Bronchial epithelial cell (primary cell): ENCODE data around the gene ZC3H7B. TPM values are rescaled to one million over a fixed set of nuclear protein-coding genes. Genes with fewer than 3 reads are reported as not detected.

ENCODE experiments used
- DNase-seq: peaks from one replicate; pipeline ENCODE4 v3.0.0-alpha.2; 2010; ENCODE audit warnings: low read depth
- FAIRE-seq: peaks from 2 replicates; lab custom pipeline; 2011; peaks lifted over from hg19 to GRCh38; lab: Jason Lieb, UNC
- H3K27me3 ChIP-seq: 2 replicates; pipeline ENCODE4 v1.5.1; 2011; ENCODE audit warnings: low read length; ENCODE audit not compliant: control insufficient read depth, insufficient read depth
- H3K36me3 ChIP-seq: 2 replicates; pipeline ENCODE4 v1.5.1; 2011; ENCODE audit warnings: low read length; ENCODE audit not compliant: control insufficient read depth, insufficient read depth
- H3K4me3 ChIP-seq: 2 replicates; pipeline ENCODE4 v1.5.1; 2011; ENCODE audit warnings: mild to moderate bottlenecking, low read depth, low read length, control low read depth
- total RNA-seq: library from RNA; depleted of rRNA; stranded (reverse); fragments of >200 nt; gene quantifications from 2 replicates; pipeline ENCODE4 v1.2.1, GENCODE V29; 2014
- TF ChIP-seq, protein P1 (sequence below): IDR thresholded peaks from 2 replicates; pipeline ENCODE4 v1.5.1; 2011; ENCODE audit warnings: mild to moderate bottlenecking, moderate library complexity, low read length, control low read depth, inconsistent platforms; ENCODE audit not compliant: insufficient read depth, severe bottlenecking

Gene ZC3H7B
- total RNA-seq, 1 donor from 2014 or later = 14.5 TPM

DNA sequence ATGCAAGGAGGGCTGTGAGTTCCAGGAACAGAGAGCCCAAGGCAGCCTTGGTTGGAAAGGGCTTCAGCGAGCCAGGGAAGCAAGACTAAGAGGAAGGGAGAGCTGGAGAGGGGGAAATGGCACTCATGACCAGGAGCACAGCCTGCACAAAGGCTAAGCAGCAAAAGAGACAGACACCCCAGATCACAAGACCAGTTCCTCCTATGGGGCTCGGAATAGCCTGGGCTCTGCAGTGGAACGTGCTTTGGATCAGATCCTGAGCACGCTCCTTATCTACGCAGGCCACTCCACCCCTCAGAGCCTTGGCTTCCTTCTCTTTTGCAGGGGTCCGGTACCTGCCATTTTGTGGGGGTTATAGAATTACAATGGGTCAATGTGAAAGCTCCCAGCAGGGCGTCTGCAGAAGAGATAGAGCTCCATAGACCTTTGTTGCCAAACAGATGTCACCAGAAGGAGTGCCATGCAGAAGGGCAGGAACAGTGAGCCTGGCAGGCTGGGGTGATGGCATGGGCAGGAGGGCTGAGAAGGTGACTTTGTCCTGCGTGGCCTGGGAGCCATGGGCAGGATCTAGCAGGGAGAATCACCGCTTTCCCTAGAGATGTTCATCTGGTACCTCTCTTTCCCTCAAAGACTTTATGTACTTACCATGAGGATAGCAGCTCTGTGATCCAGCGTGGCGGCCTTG, 33.8 kb downstream of the ZC3H7B start:
- Histone ChIP-seq H3K27me3 (no peaks in the 10 kb centered on the region), H3K36me3 (peaks cover 28% of the 10 kb centered on the region), H3K4me3 (no peak overlapping the region)
- FAIRE-seq (no peak), DNase-seq (no peak)
- TF ChIP-seq, protein P1, sequence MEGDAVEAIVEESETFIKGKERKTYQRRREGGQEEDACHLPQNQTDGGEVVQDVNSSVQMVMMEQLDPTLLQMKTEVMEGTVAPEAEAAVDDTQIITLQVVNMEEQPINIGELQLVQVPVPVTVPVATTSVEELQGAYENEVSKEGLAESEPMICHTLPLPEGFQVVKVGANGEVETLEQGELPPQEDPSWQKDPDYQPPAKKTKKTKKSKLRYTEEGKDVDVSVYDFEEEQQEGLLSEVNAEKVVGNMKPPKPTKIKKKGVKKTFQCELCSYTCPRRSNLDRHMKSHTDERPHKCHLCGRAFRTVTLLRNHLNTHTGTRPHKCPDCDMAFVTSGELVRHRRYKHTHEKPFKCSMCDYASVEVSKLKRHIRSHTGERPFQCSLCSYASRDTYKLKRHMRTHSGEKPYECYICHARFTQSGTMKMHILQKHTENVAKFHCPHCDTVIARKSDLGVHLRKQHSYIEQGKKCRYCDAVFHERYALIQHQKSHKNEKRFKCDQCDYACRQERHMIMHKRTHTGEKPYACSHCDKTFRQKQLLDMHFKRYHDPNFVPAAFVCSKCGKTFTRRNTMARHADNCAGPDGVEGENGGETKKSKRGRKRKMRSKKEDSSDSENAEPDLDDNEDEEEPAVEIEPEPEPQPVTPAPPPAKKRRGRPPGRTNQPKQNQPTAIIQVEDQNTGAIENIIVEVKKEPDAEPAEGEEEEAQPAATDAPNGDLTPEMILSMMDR = no peak

DNA sequence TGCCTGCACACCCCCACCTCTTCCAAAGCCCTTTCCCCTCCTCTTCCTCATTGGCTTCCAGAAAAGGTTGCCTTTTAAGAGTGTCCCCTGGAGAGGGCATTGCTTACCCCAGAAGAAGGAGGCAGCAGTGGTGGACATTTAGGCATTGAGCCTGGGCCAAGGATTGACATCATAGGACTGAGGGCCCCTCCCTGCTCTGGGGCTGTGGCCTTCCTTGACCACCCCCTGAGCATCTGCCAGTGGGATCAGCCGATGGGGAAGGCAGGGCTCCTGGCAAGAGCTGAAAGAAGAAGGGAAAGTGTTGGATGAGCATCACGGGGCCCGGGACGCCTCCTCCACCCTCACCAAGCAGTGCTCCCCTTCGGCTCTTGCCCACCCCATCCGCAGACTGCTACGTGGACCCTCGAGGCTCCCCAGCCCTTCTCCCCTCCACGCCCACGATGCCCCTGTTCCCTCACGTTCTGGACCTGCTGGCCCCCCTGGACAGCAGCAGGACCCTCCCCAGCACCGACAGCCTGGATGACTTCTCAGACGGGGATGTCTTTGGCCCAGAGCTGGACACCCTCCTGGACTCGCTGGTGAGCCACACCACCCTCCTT, 37.4 kb downstream of the ZC3H7B start:
- Histone ChIP-seq H3K36me3 (peaks cover 27% of the 10 kb centered on the region), H3K4me3 (no peak overlapping the region), H3K27me3 (no peaks in the 10 kb centered on the region)
- no peak for DNase-seq
- TF ChIP-seq, protein P1 = no peak
- FAIRE-seq = no peak

DNA sequence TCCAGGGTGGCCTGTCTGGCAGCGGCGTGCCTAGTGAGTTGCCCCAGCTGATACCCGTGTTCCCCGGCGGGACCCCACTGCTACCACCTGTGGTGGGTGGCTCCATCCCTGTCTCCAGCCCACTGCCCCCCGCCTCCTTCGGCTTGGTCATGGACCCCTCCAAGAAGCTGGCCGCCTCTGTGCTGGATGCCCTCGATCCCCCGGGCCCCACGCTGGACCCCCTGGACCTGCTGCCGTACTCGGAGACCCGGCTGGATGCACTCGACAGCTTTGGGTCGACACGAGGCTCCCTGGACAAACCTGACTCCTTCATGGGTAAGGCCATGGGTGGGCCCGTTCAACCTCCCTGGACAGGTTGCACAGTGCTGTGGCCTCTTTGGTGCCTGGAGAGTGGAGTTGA, 38.5 kb downstream of the ZC3H7B start:
- no peak overlapping the region for H3K4me3 ChIP-seq
- TF ChIP-seq, protein P1 = no peak
- no peak for DNase-seq
- FAIRE-seq = no peak
- no peaks in the 10 kb centered on the region for H3K27me3 ChIP-seq
- peaks cover 27% of the 10 kb centered on the region for H3K36me3 ChIP-seq

DNA sequence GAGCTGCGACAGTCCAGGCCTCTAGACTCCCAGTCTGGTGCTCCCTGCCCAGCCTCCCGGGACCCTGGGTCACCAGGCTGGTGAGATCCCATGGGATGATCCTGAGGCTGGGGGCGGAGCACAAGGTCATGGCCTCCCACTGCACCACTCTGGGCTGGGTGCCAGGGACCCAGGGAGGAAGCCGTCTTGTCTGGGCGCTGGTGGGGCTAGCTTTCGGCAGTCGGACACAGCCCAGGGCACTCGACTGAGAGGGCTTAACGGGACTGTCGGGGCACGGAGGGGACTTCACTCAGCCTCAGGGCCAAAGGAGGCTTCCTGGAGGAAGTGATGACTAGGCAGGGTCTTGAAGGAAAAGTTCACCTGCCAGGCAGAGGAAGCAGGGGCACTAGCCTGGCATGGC, 39.0 kb downstream of the ZC3H7B start:
- no peak overlapping the region for H3K4me3 ChIP-seq
- peaks cover 25% of the 10 kb centered on the region for H3K36me3 ChIP-seq
- TF ChIP-seq, protein P1 = no peak
- no peaks in the 10 kb centered on the region for H3K27me3 ChIP-seq
- no peak for FAIRE-seq
- DNase-seq = no peak

DNA sequence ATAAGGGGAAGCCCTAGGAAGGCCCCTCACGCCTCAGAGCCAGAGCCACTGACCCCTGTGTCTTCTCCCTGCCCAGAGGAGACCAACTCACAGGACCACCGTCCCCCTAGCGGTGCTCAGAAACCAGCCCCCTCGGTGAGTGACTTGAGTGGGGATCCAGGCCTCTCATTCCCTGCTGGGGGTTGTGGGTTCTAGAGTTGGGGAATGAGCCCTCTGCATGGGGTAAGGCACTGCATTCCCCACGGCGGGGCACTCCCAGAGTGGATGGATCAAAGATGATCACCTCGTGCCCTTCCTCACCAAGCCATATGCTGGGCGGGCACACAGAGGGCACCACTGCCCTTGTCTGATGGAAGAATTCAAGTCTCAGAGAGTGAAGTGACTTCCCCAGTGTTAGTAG, 39.7 kb downstream of the ZC3H7B start:
- H3K27me3 ChIP-seq = no peaks in the 10 kb centered on the region
- TF ChIP-seq, protein P1 = no peak
- no peak overlapping the region for H3K4me3 ChIP-seq
- peaks cover 26% of the 10 kb centered on the region for H3K36me3 ChIP-seq
- FAIRE-seq = no peak
- DNase-seq = no peak

DNA sequence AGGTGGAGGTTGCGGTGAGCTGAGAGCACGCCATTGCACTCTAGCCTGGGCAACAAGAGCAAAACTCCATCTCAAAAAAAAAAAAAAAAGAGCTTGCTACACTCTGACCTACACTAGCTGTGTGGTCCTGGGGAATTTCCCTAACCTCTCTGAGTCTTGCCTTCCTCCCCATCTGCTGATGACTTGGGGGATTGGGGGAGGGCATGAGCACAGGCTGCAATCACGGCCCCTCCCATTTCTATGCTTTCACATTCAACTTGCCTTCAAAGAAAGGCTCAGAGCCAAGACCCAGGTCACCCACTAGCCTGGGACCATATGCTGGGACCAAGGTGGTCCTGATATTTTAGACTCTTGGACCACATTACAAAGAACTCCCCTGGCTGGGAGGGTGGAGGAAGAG, 40.7 kb downstream of the ZC3H7B start:
- TF ChIP-seq, protein P1 = no peak
- H3K27me3 ChIP-seq = no peaks in the 10 kb centered on the region
- DNase-seq (no peak), FAIRE-seq (no peak)
- no peak overlapping the region for H3K4me3 ChIP-seq
- H3K36me3 ChIP-seq = peaks cover 34% of the 10 kb centered on the region
